HG03025 (cell line): ENCODE measurements around the gene MGAT5.

Source experiments
- ATAC-seq: cut with Tn5 transposase; IDR thresholded peaks from one replicate; pipeline ENCODE4 v1.9.1; 2021; ENCODE audit warnings: mild to moderate bottlenecking, moderate library complexity; ENCODE audit not compliant: unreplicated experiment, low FRiP score

The MGAT5 gene

DNA sequence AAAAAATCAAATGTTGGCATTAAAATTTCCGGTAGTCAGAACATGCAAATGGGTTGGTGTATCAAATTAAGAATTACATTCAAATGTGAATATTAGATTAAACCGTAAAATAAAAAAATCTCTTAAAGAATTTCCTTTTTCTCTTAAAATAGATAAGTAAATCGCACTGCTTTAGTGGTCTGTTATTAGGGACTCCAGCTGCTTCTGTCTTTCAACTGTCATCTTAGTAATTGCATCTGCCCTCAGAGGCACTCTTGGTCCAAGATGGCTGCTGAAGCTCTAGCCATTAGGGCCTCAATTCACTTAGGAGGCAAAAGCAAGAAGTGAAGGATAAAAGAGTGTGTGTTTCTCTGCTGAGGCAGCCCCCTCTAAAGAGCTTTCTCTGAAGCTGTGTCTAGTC is 132.4 kb downstream of the MGAT5 start:
- no peak for ATAC-seq

DNA sequence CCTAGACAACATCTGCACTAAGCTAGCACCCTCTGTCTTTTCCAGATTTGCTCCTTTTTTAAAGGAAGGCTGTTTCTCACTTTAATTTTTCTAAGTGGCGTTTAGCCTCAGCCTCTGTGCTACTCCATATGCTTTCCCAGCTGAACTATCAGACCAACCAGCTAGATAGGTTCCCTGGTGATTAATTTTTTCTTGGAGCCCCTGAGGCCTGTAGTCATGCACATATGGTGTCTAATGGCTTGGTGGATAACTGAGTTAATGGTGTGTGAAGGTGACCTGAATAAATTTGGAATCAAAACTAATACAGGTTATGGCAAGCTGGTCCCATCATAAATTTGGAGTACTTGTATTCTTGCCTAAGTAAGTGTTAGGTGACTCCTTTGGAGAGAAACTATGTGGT is 135.5 kb downstream of the MGAT5 start:
- no peak for ATAC-seq

DNA sequence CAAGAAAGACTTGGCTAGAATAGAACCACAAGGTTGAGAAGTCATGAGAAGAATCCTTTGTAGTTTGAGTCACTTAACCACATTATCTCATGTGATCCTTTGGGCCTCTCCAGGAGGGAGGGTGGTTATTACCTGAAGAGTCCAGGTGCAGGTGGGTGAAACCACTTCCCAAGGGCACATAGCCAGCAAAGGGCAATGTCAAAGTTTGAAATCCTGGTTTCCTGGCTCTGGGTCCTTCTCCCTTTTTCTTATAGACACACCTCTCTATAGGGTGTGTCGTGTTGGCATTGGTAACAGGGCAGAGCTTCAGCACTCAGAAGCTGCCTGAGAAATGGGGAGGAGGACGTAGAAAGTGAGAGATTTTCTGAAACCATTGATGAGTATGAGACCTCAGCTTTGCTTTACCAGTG is 137.9 kb downstream of the MGAT5 start:
- peak; percentile 92 for ATAC-seq

DNA sequence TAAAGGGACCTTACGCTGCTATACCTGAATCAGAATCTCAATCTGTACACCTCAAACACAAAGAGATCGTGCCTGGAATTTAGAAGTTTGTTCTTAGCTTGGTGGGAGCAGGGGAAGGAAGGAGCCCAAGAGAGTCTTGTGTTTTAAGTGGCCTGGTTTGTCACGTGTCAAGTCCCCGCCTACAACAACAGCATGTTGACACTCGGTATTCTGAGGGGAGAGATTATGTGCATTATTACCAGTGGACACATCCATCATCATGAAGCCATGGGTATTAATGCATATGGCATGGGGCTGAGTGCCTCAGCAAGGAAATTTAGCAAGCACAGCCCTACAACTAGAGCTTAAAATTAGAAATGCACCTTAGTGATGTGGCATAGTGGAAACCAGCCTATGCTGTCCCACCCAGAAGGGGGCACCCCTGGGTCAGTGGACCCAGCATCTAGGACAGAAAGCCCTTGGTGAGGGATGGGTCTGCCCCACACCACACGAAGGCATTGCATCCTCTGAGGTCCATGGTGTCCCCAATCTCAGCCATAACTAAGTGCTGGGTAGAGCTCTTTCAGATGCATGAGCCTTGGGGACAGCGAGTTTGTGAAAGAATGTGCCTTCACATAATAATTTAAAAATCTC is 138.7 kb downstream of the MGAT5 start:
- ATAC-seq = no peak

DNA sequence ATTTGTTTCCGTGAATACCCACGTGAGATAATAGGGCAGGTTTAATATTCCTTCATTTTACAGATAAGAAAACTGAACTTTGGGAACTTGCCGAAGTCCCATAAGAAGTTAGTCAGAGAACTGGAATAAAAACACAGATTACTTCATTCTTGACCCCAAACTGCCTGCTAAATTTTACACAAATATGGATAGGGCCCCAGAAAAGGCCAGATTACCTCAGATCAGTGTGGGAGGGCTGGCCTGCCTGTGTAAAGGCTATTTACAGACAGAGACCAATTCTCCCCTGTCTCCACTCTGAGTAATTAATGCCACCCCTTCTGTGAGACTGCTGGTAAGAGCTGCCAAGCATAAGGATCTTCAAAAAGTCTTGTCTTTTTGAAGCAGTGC is 139.2 kb downstream of the MGAT5 start:
- no peak for ATAC-seq

DNA sequence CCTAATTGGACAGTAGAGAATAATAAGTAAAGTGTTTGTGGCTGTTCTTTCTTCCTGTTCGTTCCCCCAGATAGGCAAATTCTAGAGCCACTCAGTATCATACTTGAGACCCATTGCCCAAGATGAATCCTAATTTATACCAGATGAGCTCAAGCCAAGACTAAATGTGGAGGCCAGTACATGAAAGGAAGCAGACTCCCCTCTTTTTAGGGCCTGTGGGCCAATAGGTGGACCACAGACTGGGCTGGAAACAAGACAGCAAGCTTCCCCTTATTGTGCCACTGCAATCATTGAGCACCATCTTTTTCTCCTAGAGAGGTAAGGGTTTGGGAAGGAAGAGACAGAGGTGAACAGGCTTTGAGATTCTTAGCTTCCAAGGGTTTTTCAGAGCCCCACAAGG is 141.9 kb downstream of the MGAT5 start:
- ATAC-seq = no peak

DNA sequence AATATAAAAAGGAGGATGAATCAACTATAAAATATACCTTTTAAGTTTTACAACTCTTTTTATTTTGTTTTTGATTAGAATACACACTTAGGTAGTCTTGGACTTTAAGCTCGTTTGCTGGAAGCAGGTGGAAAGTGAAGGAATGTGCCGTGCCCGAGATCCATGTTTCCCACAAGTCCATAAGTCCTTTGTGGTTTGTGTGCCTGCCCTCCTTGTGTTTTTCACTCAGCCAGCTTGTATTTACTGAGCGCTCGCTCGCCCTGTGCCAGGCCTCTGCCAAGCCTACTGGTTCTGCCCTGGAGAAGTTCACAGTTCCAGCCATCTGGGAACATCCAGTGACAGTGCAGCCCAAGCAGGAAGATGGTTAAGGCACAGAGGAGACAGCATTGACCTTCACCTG is 142.6 kb downstream of the MGAT5 start:
- ATAC-seq = no peak

DNA sequence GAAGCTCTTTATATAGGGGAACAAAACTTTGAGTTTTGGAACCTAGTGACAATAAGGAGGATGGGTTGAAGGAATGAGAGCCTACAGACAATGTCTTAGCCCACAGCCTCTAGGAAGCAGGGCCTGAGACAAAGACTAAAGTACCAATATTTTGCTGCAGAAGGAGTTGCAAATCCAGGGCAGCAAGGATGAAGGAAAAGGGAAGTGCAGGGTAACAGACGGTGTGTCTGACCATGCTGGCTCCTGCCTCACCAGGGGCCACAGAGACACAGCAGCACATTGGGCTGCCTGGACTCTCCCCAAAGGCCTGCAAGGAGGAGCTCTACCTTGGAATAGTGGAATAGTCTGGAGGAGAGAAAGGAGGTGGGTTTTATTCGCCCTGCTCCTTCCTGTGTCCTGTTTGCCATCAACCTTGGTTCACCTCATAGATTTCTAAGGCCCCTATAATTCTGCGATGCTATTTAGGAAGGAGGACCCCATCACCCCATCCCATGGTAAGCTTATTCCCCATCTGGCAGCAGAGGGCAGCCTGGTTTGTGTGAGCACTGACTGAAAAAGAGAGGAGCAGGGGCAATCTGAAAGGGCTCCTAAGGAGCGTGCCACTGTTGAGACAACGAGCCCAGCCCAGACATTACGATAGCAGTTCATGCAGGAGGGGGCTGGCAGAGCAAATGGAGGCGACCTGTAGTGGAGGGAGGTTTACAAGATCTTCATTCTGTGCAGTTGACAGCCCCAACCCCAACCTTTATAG is 143.4 kb downstream of the MGAT5 start:
- no peak for ATAC-seq

DNA sequence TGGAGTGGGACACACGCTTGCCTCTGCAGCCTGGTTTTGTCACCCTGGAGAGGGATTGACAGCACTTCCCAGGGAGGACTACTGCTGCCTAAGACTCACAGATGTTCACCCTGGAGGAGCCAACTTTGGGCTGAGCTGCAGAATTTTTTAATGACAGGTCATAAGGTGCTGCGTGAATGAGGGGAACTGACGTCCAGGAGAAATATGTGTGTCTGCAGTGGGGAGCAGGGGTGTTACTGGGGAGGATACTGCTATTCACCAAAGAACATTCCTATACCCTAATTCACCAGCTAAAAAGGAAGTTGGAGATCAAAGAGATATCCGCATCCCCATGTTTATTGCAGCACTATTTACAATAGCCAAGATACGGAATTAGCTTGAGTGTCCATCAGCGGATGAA is 144.4 kb downstream of the MGAT5 start:
- no peak for ATAC-seq

DNA sequence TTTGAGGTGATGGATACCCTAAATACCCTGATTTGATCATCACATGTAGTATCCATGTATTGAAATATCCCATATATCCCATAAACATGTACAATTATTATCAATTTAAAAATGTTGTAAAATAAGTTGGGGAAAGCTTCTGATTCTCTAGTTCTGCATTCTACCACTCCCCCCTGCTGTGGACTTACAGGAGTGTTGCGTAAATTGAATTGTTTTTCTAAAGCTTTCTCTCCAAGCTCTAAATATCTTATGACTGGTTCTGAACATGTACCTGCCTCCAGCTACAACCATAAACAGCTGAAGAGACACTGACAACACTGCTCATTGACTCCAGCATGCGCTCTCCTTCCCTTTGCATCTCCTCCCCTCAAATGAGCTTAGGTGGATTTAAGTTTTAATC is 145.2 kb downstream of the MGAT5 start:
- ATAC-seq = no peak

DNA sequence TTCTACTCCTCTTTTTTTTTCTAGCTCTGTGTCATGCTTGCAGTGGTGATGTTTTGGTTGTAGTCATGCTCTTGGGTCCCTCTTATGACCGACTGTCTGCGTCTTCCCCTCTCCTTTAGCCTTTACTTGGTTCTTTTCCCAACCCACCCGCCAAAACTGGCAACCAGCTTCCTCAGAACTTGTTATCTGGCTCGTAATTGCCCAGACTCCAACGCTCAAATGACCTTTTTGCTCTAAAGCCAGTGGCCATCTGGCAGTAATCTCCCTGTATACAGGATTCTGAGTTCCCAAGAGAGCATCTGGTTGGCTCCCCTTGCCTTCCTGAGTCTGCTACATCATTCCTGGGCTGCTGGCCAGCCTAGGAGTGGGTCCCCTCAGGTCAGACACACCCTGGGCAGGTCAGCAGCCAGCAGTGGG is 147.2 kb downstream of the MGAT5 start:
- no peak for ATAC-seq

DNA sequence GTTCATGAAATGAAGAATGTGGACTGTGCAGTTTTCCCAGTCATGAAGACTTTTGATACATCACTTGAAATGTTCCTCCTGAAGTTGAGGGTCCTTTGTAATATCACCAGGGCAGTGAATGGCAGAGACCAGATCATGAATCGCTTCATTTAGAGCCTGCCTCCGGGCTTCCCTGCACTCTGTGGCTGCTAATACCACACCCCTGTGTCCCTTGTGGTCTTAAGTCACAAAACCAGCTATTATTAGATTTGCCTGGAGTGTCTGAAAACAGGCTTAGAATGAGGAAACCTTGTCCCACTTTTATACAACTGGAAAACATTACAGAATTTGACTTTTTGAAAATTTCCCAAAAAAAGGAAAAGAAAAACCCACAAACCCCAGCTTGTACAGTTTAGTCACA is 147.9 kb downstream of the MGAT5 start:
- no peak for ATAC-seq

DNA sequence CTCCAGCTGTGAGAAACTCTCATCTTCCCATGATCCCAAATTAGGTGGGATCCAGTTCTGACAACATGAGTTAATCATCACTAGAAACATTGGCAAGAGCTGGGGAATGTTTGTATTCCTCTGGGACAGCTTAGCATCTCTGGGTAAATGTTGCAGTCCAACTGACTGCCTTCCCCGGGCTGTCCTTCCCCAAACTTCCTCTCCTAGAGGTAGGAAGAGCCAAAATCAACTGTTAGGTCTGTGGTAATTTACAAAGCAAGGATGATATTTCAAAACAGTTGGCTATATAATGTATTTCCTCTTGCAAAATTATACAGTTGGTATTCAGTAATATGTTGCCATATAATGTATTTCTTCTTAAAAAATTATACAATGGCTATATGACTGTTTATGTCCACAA is 148.5 kb downstream of the MGAT5 start:
- ATAC-seq = no peak

DNA sequence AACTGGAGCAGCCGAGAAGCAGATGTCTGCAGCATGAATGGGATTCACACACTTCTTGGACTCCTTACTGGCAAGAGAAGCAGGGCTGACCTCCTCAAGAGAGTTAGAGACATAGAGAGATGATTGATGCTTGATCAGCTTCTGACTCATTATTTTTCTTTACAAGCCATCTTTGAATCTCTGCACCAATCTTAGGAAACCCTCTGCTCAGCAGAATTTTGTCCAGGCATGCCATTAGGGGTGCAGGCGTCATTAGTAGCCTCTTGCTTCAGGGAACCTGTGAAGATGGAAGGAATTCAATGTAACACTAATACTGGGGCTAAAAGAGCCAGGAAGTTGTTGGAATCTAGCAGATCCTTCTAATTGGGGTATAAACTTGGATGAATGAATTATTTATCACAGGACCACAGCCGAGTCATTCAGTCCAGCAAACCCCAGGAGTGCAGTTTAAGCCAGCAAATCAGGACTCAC is 151.8 kb downstream of the MGAT5 start:
- no peak for ATAC-seq

DNA sequence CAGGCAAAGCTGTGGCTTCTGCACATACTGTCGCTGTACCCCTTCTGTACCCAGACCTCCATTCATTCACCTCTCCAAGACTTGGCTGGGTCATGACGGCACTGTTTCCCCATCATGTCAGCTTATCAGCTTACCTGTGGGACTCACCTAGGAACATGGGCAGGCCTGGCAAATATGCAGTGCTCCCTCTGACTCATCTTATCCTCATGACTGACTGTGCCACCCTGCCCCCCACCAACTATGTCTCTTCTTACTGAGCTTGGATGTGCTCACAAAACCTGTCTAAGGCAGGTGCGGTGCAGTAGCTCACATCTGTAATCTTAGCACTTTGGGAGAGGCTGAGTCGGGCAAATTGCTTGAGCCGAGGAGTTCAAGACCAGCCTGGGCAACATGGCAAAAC is 152.4 kb downstream of the MGAT5 start:
- ATAC-seq = no peak

DNA sequence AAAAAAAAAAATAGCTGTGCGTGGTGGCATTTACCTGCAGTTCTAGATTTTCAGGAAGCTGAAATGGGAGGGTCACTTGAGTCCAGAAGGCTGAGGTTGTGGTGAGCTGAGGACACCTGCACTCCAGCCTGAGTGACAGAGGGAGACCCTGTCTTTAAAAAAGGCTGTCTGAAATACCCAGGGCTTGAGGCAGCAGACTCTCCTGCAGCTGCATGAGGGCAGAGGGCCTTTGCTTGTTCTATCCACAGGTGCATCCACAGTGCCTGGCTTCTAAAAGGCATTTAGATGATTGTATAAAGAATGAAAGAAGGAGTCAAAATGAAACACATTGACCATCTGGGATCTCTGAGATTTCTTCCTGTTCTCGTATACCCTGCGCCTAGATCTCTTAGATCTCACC is 152.9 kb downstream of the MGAT5 start:
- no peak for ATAC-seq

DNA sequence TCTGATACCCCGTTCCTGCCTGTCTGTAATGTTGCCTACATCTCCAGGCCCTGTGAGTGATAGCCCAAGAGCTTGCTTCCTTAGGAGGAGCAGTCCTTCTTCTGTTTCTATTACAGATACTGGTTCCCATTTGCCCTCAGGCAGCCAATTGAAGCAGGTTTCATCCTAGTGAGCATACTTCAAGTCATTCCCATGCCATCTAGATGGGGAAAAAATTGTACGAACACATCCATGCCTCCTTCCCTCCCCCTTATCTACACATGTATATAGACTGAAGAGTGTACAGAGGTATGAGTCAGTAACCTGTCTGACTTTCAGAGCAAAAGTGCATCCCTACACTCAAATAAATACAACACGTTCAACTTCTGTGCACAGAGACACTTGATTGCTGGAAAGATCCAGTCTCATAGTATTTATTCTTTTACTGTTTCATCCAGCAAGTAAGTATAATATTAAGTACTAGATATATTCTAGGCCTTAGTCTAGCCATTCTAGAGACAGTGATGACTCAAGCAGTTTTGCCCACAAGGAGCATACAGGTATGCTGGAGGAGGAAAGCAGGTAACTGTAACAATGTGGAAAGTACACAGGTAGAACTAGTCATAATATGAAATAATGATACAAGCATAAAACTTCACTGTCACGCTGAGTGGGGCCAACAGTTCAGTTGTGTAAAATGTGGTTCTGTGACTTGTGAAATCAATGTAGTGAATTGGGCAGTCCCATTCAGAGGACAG is 153.4 kb downstream of the MGAT5 start:
- no peak for ATAC-seq

DNA sequence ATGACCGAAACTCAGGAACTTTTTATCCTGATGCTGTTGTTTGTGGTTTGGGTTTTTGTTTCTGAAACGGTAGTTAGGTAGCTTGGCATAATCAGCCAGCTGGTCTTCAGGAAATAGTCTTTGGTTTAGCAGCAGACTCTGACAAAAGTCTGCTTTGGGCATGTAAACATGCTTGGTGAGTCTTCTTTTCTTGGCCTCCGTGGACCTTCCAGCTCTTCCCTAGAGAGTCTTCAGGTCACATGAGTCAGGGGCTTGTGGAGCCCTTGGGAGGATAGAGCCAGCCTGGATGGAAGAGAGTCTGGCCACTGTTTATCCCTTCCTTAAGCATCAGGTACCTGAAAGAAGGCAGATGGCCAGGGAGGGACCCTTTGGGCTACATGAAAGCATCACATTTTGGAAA is 154.5 kb downstream of the MGAT5 start:
- ATAC-seq = no peak

DNA sequence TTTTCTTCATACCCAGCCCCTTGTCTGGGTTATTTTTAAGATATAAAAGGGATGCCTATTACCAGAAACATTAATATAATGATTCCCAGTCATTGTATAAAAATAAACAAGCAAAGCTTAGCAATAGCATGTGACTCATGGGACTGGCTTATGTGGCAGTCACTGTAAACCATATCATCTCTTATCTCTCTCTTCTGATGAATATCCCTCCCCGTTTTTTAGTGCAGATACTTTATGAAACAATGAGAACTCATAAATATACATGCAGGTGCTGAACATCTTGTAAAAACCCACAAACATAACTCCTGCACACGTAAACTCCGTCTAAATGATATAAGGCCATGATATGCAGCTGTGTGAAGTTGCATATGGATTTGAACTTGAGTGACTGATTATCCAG is 154.9 kb downstream of the MGAT5 start:
- ATAC-seq = no peak

DNA sequence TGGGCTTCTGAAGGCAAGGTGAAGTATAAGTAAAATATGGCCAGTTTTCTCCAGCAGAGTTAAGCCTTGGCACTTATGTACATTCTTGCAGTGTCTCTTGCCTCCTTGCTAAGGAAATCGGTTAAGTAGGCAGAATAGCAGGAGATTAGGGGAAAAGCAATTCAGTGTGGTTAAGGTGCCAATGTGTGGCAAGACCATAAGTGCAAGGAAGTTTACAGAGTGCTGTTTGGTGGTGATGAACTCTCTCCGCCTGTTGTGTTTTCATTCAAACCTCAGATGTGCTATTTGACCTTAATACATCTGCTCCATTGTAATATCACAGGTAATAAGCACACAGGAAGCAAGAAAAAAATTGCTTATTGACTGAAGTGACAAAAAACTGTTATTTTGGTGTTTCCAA is 156.1 kb downstream of the MGAT5 start:
- ATAC-seq = no peak

DNA sequence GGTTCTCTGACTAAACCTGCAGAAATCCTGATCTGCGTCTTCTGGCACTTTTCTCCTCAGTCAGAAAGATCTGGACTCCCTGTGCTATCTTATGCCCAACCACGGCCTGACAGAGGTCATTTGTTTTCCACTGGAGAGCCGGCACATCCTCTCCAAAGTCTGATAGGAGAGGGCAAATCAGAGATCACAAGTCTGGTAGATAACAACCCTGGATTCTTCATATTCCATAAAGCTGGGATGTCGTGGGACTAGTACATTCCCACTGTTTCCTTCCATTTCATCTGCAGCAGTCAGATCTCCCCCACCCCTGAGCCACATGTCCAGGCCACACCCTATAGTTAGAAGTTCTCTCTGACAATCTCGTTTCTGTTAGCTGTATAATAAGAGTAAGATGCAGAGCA is 157.0 kb downstream of the MGAT5 start:
- no peak for ATAC-seq
